Measurements from ENCODE around the gene TTPAL.

GRCh38 chr20:44461142-44461802 lies 14.4 kb upstream of the TTPAL start:
- TF ChIP-seq MAX (IDR thresholded peaks at IDR 0.05; ENCODE audit: low read depth, low read length) (no peak), JUND (IDR thresholded peaks at IDR 0.05; ENCODE audit: low read depth, low read length) (no peak)

Data from GM12878 (cell line).